Effector memory CD4-positive, alpha-beta T cell (primary cell): ENCODE data around the gene ZNF823.

Experiments
- DNase-seq, 3 donors: peaks; one replicate each; pipeline ENCODE4 v3.0.0-alpha.2; 2020
- H3K27ac ChIP-seq: 2 replicates; pipeline ENCODE4 v1.7.0; 2013; ENCODE audit warnings: mild to moderate bottlenecking, low read length, moderate library complexity; ENCODE audit not compliant: insufficient read depth, poor library complexity, severe bottlenecking
- H3K27me3 ChIP-seq: replicated peaks from 2 replicates; pipeline ENCODE4 v1.7.0; 2013; ENCODE audit warnings: mild to moderate bottlenecking, low read length; ENCODE audit not compliant: insufficient read depth, control insufficient read depth, poor library complexity, severe bottlenecking
- H3K36me3 ChIP-seq: 2 replicates; pipeline ENCODE4 v1.7.0; 2013; ENCODE audit warnings: mild to moderate bottlenecking, low read length, moderate library complexity; ENCODE audit not compliant: control insufficient read depth, insufficient read depth
- H3K4me1 ChIP-seq: 2 replicates; pipeline ENCODE4 v1.7.0; 2013; ENCODE audit warnings: low read length, mild to moderate bottlenecking; ENCODE audit not compliant: control insufficient read depth, insufficient read depth, poor library complexity, severe bottlenecking
- H3K4me3 ChIP-seq: 2 replicates; pipeline ENCODE4 v1.7.0; 2013; ENCODE audit warnings: low read length, low read depth, mild to moderate bottlenecking; ENCODE audit not compliant: insufficient read depth, poor library complexity, severe bottlenecking
- H3K9me3 ChIP-seq: 2 replicates; pipeline ENCODE4 v1.7.0; 2013; ENCODE audit warnings: mild to moderate bottlenecking, low read length, moderate library complexity; ENCODE audit not compliant: control insufficient read depth

Gene ZNF823

DNA sequence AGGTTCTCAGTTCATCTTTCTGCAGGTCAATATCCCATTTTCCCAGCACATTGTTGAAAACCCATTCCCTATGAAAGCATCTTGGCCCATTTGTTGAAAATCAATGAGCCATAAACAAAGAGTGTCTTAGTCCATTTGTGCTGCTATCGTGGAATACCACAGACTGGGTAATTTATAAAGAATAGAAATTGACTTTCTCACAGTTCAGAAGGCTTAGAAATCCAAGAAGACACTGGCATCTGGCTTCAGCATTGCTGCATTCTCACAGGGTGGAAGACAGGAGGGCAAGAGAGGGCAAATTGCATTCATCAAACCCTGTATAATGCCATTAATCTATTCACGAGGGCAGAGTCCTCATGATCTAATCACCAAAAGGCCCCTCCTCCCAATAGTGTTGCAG is 34.1 kb downstream of the ZNF823 start:
- Histone ChIP-seq H3K27ac (no peak overlapping the region), H3K4me1 (no peaks in the 10 kb centered on the region), H3K27me3 (no peaks in the 10 kb centered on the region), H3K36me3 (no peaks in the 10 kb centered on the region), H3K4me3 (no peak overlapping the region), H3K9me3 (no peaks in the 10 kb centered on the region)
- DNase-seq, result no peak

DNA sequence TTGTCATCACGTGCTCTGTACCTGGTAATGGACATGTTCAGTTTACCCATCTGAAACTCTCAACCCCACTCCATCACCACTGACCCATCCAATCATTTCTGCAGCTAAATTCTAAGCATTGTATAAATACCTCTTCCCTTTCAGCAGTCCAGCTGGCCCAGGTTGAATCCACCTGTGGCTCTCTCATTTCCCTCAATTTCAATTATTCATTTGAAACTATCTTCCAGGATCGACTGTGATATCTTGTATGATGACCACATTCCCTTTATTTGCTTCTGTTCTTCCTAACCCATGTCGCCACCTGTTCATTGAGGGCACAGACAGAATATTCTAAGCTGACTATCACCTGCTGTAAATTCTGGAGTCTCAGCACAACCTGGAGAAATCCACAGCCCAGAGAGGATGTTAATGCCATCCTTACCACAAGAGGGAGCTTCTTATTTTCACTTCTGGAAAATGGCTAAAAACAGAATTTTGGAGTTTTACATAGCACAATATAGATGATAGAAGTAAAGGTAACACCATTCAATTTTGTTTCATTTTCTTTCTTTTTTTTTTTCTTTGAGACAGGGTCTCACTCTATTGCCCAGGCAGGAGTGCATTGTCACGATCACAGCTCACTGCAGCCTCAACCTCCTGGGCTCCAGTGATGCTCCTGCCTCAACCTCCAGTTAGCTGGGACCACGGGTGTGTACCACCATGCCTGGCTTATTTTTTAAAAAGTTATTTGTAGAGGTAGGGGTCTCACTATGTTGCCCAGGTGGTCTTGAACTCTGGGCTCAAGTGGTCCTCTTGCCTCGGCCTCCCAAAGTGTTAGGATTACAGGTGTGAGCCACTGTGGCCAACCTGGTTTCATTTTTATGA is 38.6 kb downstream of the ZNF823 start:
- DNase-seq, result no peak
- Histone ChIP-seq H3K36me3 (no peaks in the 10 kb centered on the region), H3K4me1 (no peaks in the 10 kb centered on the region), H3K4me3 (no peak overlapping the region), H3K9me3 (no peaks in the 10 kb centered on the region), H3K27ac (no peak overlapping the region), H3K27me3 (no peaks in the 10 kb centered on the region)

DNA sequence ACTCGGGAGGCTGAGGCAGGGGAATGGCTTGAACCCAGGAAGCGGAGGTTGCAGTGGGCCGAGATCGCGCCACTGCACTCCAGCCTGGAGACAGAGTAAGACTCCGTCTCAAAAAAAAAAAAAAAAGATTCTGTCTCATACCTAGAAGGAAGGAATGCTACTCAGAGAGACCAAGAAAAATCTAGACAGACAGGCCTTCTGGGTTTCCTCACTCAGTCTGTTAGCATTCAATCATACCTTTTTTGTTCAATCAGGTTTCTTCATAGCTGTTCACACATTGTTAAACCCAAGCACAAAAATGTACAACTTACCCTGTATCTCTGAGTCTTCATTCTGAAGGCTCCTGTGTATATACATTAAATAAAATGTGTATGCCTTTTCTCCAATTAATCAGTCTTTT is 40.5 kb downstream of the ZNF823 start:
- no peaks in the 10 kb centered on the region for H3K9me3 ChIP-seq

DNA sequence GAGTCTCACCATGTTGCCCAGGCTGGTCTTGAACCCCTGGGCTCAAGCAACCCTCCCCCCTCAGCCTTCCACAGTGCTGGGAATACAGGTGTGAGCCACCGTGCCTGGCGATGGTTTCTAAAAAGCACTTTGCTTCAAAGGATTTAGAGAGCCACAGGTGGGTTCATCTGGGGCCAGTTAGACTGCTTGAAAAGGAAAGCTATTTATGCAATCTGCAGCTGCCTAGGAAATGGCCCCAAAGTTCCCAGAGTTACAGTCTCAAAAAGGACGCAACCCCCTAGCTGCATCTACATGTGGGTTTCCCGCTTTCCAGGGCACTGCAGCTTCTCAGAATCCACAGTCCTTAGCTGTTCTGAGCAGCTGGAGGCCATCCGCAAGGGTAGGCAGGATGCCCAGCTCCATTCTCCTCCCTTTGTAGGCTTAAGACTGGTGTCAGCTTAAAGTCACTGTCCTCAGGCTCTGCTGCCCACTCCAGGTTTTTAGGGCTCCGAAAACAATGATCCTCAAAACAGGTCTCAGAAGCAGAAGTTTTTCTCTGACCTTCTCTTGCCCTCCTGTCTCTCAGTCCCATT is 41.4 kb downstream of the ZNF823 start:
- no peaks in the 10 kb centered on the region for H3K9me3 ChIP-seq
- H3K4me3 ChIP-seq, result no peak overlapping the region
- H3K4me1 ChIP-seq, result peaks cover 8% of the 10 kb centered on the region
- H3K27ac ChIP-seq, result no peak overlapping the region
- no peak for DNase-seq
- H3K36me3 ChIP-seq, result no peaks in the 10 kb centered on the region
- H3K27me3 ChIP-seq, result peaks cover 6% of the 10 kb centered on the region

More for the DNA sequence above, 40.5 kb downstream of the ZNF823 start:
- no peak overlapping the region for H3K27ac ChIP-seq
- DNase-seq, result no peak
- H3K4me1 ChIP-seq, result peaks cover 8% of the 10 kb centered on the region
- peaks cover 5% of the 10 kb centered on the region for H3K27me3 ChIP-seq
- no peaks in the 10 kb centered on the region for H3K36me3 ChIP-seq
- no peak overlapping the region for H3K4me3 ChIP-seq

DNA sequence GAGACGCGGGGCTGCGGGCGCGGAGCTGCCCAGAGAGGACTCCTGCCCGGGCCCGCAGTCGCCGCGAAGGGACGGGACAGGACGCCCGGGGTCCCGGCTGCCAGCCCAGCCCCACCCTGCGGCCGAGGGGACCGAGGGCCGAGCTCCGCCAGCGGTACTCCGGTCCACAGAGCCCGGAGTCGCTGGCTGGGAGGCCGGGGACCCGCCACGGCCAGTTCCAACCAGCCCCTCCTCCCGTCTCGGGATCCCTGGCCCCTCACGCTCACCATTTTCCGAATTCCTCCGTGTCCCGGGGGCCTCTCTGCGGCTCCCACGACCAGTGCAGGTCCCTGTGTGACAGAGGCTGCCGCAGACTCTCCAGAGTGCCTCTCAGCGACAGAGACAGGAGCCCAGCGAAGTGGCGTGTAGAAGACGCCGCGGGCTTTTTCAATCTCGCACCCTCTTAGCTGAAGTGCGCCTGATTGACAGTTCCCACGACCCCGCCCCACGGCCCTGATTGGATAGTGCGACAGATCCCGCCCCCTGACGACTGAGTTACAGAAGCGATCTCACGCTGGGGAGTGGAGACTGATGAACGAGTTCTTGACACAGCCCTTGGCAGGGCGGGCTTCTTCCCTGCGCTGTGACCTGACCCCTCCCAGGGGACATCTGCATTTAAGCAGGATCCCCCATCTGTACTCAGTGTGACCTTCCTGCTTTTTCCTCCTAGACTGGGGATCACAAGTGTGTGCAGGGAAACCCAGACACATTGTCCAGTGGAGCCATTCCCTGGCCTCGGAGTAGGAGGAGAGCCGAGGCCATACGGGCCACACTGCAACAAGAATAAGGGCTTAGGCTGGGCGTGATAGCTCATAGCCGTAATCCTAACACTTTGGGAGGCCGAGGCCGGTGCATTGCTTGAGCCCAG is 44.0 kb downstream of the ZNF823 start:
- peak; percentile 8 to 50 (median 48) for DNase-seq
- H3K9me3 ChIP-seq, result no peaks in the 10 kb centered on the region
- peak overlapping the region; percentile 53 for H3K4me3 ChIP-seq
- peaks cover 11% of the 10 kb centered on the region for H3K27me3 ChIP-seq
- H3K36me3 ChIP-seq, result no peaks in the 10 kb centered on the region
- peaks cover 8% of the 10 kb centered on the region for H3K4me1 ChIP-seq
- no peak overlapping the region for H3K27ac ChIP-seq

DNA sequence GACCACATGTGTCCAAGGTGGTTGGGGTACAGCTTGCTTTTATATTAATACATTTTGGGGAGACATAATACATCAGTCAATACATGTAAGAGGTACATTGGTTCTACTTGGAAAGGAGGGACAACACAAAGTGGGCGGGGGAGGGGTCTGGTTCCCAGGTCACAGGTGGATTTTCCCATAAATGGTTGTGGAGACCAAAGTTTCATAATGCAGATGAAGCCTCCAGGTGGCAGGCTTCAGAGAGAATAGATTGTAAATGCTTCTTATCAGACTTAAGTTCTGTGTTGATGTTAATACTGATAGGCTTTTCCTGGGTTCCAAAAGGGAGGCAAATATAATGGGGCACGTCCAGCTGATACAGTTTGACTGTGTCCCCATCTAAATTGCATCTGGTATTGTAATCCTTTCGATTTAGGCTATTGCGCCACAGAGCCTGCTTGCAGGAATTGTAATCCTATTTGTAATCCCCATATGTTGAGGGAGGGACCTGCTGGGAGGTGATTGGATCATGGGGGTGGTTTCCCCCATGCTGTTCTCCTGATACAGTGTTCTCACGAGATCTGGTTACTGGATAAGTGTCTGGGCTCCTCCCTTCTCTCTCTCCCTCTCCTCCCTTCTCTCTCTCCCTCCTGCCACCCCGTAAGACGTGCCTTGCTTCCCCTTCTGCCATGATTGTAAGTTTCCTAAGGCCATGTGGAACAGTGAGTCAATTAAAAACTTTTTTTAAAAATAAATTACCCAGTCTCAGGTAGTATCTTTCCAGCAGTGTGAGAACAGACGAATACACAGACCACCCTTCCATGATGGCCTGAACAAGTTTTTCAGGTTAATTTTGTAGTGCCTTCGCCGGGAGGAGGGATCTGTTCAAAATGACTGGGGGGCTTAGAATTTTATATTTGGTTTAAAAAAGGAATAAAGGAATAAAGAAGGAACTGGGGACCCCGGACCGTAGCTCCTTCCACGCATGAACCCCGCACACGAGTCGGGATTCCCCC is 44.9 kb downstream of the ZNF823 start:
- DNase-seq, result no peak
- peak overlapping the region; percentile 53 for H3K4me3 ChIP-seq
- H3K36me3 ChIP-seq, result no peaks in the 10 kb centered on the region
- H3K9me3 ChIP-seq, result no peaks in the 10 kb centered on the region
- H3K4me1 ChIP-seq, result peaks cover 8% of the 10 kb centered on the region
- H3K27me3 ChIP-seq, result peaks cover 11% of the 10 kb centered on the region
- H3K27ac ChIP-seq, result no peak overlapping the region

DNA sequence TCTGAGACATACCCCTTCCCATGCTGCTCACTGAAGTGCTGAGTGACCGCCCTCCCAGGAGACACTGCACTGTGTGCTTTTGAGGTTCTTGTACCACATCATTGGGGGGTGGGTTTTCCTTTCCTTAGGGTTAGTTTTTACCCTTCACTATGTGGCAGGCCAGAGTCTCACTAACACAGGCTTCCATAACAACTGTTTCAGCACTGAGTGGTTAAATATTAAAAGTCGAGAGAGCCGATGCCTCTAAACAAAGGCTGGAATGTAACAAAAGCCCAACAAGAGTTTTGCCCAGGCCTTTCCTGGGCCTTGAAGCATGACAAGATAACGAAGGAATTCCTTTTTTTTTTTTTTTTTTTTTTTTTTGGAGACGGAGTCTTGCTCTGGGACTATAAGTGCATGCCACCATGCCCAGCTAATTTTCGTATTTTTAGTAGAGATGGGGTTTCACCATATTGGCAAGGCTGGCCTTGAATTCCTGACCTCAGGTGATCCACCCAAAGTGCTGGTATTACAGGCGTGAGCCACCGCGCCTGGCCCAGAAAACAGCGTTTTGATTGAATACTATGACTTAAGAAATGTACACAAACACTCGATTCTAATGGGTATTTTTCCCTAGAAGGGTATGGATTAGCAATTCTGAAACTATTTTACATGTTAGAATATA is 46.5 kb downstream of the ZNF823 start:
- Histone ChIP-seq H3K4me1 (peaks cover 8% of the 10 kb centered on the region), H3K9me3 (no peaks in the 10 kb centered on the region)

GRCh38 chr19:11685676-11686650 is 52.8 kb downstream of the ZNF823 start:
- H3K4me3 ChIP-seq, result no peak overlapping the region
- H3K4me1 ChIP-seq, result no peaks in the 10 kb centered on the region
- H3K27ac ChIP-seq, result no peak overlapping the region
- H3K9me3 ChIP-seq, result peaks cover 4% of the 10 kb centered on the region
- no peak for DNase-seq
- H3K36me3 ChIP-seq, result no peaks in the 10 kb centered on the region
- no peaks in the 10 kb centered on the region for H3K27me3 ChIP-seq

More for the DNA sequence above, 46.5 kb downstream of the ZNF823 start:
- H3K4me3 ChIP-seq, result no peak overlapping the region
- no peaks in the 10 kb centered on the region for H3K36me3 ChIP-seq
- H3K27ac ChIP-seq, result no peak overlapping the region
- H3K27me3 ChIP-seq, result peaks cover 11% of the 10 kb centered on the region
- DNase-seq, result no peak
